HEK293 (cell line): ENCODE measurements around the gene DEDD.

Source experiments
- CTCF ChIA-PET: fragments of 350-600 bp; formaldehyde crosslinking; extraction: SDS; loops from one replicate; lab custom pipeline; 2021; ENCODE audit warnings: antibody characterized with exemption; lab: Yijun Ruan, JAX
- POLR2A ChIA-PET: fragments of 300-600 bp; formaldehyde crosslinking; extraction: SDS; loops from one replicate; lab custom pipeline; 2020; ENCODE audit warnings: antibody characterized with exemption, inconsistent platforms; lab: Yijun Ruan, JAX
- H3K27ac ChIP-seq: fragments of 200-500 bp; sonication (Bioruptor generic); 2 replicates; pipeline ENCODE4 v1.5.1; 2014; ENCODE audit warnings: low read depth, low read length, control low read depth, inconsistent platforms; ENCODE audit errors: extremely low read depth
- H3K36me3 ChIP-seq, 2 experiments: fragments of 200-500 bp in 1 of 2; sonication (Bioruptor generic) in 1 of 2; 1 replicate in 1 of 2; 2 replicates in 1 of 2; pipeline ENCODE4 v1.5.1; 2014 to 2017; ENCODE audit warnings: inconsistent platforms in 2 of 2, low read length in 2 of 2; ENCODE audit not compliant: control insufficient read depth in 2 of 2, insufficient read depth in 1 of 2
- H3K4me1 ChIP-seq: fragments of 200-500 bp; sonication (Bioruptor generic); 2 replicates; pipeline ENCODE4 v1.5.1; 2014; ENCODE audit warnings: mild to moderate bottlenecking, low read length, inconsistent platforms; ENCODE audit not compliant: control insufficient read depth, insufficient read depth
- H3K4me3 ChIP-seq: 2 replicates; pipeline ENCODE4 v1.5.1; 2011; ENCODE audit warnings: low read depth, mild to moderate bottlenecking, control low read depth, low read length, moderate library complexity
- H3K9me3 ChIP-seq: fragments of 200-500 bp; sonication (Bioruptor generic); 2 replicates; pipeline ENCODE4 v1.5.1; 2014; ENCODE audit warnings: low read depth, low read length, inconsistent platforms; ENCODE audit not compliant: control insufficient read depth, insufficient read depth
- EGR2 ChIP-seq: fragments of 450-650 bp; formaldehyde crosslinking; IDR thresholded peaks from 2 replicates; pipeline ENCODE4 v1.5.1; 2016; ENCODE audit warnings: low read depth, missing biosample characterization, missing genetic modification characterization
- KLF1 ChIP-seq: fragments of 450-650 bp; formaldehyde crosslinking; IDR thresholded peaks from 2 replicates; pipeline ENCODE4 v1.5.1; 2016; ENCODE audit warnings: missing biosample characterization, missing genetic modification characterization
- OSR2 ChIP-seq: fragments of 450-650 bp; formaldehyde crosslinking; IDR thresholded peaks from 2 replicates; pipeline ENCODE4 v1.5.1; 2016; ENCODE audit warnings: missing biosample characterization, missing genetic modification characterization
- PRDM1 ChIP-seq: fragments of 450-650 bp; formaldehyde crosslinking; IDR thresholded peaks from 2 replicates; pipeline ENCODE4; 2016; ENCODE audit warnings: missing biosample characterization, missing genetic modification characterization
- SETDB1 ChIP-seq: IDR thresholded peaks from one replicate; pipeline ENCODE4 v1.6.1; 2017; ENCODE audit warnings: mild to moderate bottlenecking, low read length, moderate library complexity, mixed read lengths; ENCODE audit not compliant: insufficient read length
- ZBTB21 ChIP-seq: fragments of 450-650 bp; formaldehyde crosslinking; IDR thresholded peaks from 2 replicates; pipeline ENCODE4 v1.5.1; 2017; ENCODE audit warnings: missing biosample characterization, missing genetic modification characterization
- ZFP41 ChIP-seq: fragments of 450-650 bp; formaldehyde crosslinking; IDR thresholded peaks from 2 replicates; pipeline ENCODE4 v1.5.1; 2016; ENCODE audit warnings: missing biosample characterization, missing genetic modification characterization, borderline replicate concordance
- ZNF211 ChIP-seq: fragments of 450-650 bp; formaldehyde crosslinking; IDR thresholded peaks from 2 replicates; pipeline ENCODE4 v1.5.1; 2016; ENCODE audit warnings: low read depth, missing biosample characterization, missing genetic modification characterization
- ZNF274 ChIP-seq, 2 experiments: fragments of 200-500 bp in 1 of 2; fragments of 450-650 bp in 1 of 2; sonication (Bioruptor generic) in 1 of 2; formaldehyde crosslinking in 1 of 2; IDR thresholded peaks; 2 replicates each; pipeline versions ENCODE4 v1.5.1 to v1.6.1; 2014 to 2016; ENCODE audit warnings: borderline replicate concordance in 1 of 2, inconsistent platforms in 1 of 2, low read length in 1 of 2, missing biosample characterization in 1 of 2, missing genetic modification characterization in 1 of 2
- ZNF521 ChIP-seq: fragments of 450-650 bp; formaldehyde crosslinking; IDR thresholded peaks from 2 replicates; pipeline ENCODE4 v1.5.1; 2017; ENCODE audit warnings: missing biosample characterization, mild to moderate bottlenecking, missing genetic modification characterization
- ZNF558 ChIP-seq: fragments of 450-650 bp; formaldehyde crosslinking; IDR thresholded peaks from 2 replicates; pipeline ENCODE4 v1.5.1; 2016; ENCODE audit warnings: missing biosample characterization, missing genetic modification characterization
- ZNF610 ChIP-seq: fragments of 450-650 bp; formaldehyde crosslinking; IDR thresholded peaks from 2 replicates; pipeline ENCODE4 v1.5.1; 2016; ENCODE audit warnings: missing biosample characterization, missing genetic modification characterization, borderline replicate concordance
- ZNF629 ChIP-seq: fragments of 450-650 bp; formaldehyde crosslinking; IDR thresholded peaks from 2 replicates; pipeline ENCODE4 v1.5.1; 2017; ENCODE audit warnings: missing biosample characterization, missing genetic modification characterization
- ZNF785 ChIP-seq: fragments of 450-650 bp; formaldehyde crosslinking; IDR thresholded peaks from 2 replicates; pipeline ENCODE4 v1.5.1; 2016; ENCODE audit warnings: missing biosample characterization, missing genetic modification characterization
- TF ChIP-seq, protein P1 (sequence below): fragments of 450-650 bp; formaldehyde crosslinking; IDR thresholded peaks from 2 replicates; pipeline ENCODE4 v1.5.0; 2017; ENCODE audit warnings: missing biosample characterization, missing genetic modification characterization, borderline replicate concordance

The DEDD gene

DNA sequence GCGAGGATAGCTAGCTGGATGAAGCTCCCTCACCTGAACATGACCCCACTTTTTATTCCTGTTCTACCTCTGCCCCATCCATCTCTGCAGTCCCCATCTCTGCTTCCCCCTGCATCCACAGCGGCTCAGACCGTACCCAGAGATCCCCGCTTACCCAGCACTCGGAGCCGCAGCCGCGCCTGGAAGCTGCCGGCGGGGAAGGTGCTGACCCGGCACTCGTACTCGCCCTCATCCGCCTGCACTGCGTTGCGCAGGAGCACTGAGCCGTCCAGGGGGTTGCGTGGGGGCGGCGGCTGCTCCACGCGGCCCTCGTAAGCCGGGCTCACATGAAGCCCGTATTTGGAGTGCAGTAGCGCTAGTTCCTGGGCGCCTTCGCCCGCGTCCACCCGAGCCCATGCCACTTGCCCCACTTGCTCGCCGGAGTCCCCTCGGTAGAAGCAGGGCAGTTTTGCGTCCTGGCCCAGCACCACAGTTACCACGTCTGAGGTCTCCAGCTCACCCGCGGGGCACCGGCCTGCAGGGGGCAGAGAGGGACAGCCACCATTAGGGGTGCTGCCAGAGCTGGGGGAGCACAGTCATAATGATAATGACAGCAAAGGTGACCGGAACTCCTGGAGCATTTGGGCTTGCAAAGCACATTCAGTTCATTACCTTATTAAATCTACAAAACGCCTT, 52.9 kb downstream of the DEDD start:
- Histone ChIP-seq H3K4me1 (no peaks in the 10 kb centered on the region; the same call in 1 of the 2 replicates), H3K36me3 (no peaks in the 10 kb centered on the region), H3K9me3 (no peaks in the 10 kb centered on the region), H3K4me3 (no peak overlapping the region), H3K27ac (no peak overlapping the region)
- CTCF ChIA-PET: interaction anchor here (0.7 kb wide), 1 partner anchor 18 kb away, joined by 10 read pairs; no protein-coding TSS in a partner anchor
- POLR2A ChIA-PET: no interaction called here
- no peak for TF ChIP-seq ZNF558 (tag by site-specific recombination)
- TF ChIP-seq ZFP41 (tag by site-specific recombination): no peak
- TF ChIP-seq ZNF274 (IDR thresholded peaks at IDR 0.05; ENCODE audit: low read length): no peak
- TF ChIP-seq ZNF274 (tag by site-specific recombination; IDR thresholded peaks at IDR 0.05; ENCODE audit: borderline replicate concordance): no peak
- TF ChIP-seq ZBTB21 (tag by site-specific recombination): no peak
- TF ChIP-seq OSR2 (tag by site-specific recombination): no peak
- TF ChIP-seq SETDB1: no peak

DNA sequence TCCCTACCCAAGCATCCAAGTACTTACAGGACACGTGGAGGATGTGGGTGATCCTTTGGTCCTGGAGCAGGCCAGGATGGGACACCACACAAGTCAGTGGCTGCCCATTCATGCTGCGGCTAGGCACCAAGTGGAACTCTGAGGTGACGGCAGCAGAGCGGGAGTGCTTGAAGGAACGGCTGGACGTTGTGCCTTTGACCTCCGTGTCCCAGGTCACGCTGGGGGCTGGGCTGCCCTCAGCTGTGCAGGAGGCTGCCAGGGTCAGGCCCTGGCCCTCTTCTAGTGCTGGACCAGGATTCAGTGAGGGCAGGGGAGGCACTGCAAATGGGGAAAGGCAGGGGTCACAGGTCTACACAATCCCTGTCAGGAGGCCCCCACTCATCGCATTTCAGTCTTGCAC, 55.0 kb downstream of the DEDD start:
- no peaks in the 10 kb centered on the region for H3K4me1 ChIP-seq
- no peaks in the 10 kb centered on the region for H3K9me3 ChIP-seq
- H3K27ac ChIP-seq: no peak overlapping the region
- H3K36me3 ChIP-seq: peaks cover 0 to 4% of the 10 kb centered on the region in 2 experiments; a peak in 1 of 3 replicates
- TF ChIP-seq ZNF521 (tag by site-specific recombination): no peak
- TF ChIP-seq ZNF785 (tag by site-specific recombination): no peak
- TF ChIP-seq, protein P1, sequence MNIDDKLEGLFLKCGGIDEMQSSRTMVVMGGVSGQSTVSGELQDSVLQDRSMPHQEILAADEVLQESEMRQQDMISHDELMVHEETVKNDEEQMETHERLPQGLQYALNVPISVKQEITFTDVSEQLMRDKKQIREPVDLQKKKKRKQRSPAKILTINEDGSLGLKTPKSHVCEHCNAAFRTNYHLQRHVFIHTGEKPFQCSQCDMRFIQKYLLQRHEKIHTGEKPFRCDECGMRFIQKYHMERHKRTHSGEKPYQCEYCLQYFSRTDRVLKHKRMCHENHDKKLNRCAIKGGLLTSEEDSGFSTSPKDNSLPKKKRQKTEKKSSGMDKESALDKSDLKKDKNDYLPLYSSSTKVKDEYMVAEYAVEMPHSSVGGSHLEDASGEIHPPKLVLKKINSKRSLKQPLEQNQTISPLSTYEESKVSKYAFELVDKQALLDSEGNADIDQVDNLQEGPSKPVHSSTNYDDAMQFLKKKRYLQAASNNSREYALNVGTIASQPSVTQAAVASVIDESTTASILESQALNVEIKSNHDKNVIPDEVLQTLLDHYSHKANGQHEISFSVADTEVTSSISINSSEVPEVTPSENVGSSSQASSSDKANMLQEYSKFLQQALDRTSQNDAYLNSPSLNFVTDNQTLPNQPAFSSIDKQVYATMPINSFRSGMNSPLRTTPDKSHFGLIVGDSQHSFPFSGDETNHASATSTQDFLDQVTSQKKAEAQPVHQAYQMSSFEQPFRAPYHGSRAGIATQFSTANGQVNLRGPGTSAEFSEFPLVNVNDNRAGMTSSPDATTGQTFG (tag by site-specific recombination): no peak
- no peak for TF ChIP-seq PRDM1 (tag by site-specific recombination)
- TF ChIP-seq ZNF211: no peak
- TF ChIP-seq, all 188 proteins: peak for 0
- H3K4me3 ChIP-seq: no peak overlapping the region
- CTCF ChIA-PET: no interaction called here
- POLR2A ChIA-PET: no interaction called here

DNA sequence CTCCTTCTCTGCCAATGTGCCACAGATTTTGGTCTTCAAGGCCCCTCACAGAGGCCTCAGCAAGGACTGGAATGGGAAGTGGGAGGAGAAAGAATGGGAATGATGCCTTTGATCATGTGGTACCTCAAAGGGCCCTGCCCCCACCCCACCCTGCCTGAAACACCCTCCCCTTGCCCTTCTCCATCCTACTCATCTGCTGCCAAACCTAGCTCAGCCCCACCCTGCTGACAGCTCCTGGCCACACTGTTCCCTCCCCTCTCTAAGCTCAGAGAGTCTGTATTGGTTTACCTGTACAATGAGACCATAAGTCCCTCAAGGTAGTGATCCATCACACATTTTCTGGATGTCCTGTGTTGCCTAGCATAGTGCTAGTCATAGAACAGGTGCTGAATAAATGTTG, 56.1 kb downstream of the DEDD start:
- no peaks in the 10 kb centered on the region for H3K9me3 ChIP-seq
- TF ChIP-seq KLF1 (tag by site-specific recombination) (peak; percentile 82), EGR2 (peak; percentile 23; the same call in 1 of the 2 replicates), ZNF629 (tag by site-specific recombination) (no peak), ZNF610 (tag by site-specific recombination) (no peak)
- no peak overlapping the region for H3K4me3 ChIP-seq
- H3K36me3 ChIP-seq: peaks cover 0 to 8% of the 10 kb centered on the region in 2 experiments; a peak in 1 of 3 replicates
- CTCF ChIA-PET: interaction anchor here (1.0 to 1.5 kb wide), 2 partner anchors 21 to 62 kb away, joined by 3 to 4 read pairs; no protein-coding TSS in a partner anchor
- no peaks in the 10 kb centered on the region for H3K4me1 ChIP-seq
- no peak overlapping the region for H3K27ac ChIP-seq
- POLR2A ChIA-PET: interaction anchor here (0.6 to 0.7 kb wide), 3 partner anchors 22 to 246 kb away, joined by 4 to 5 read pairs (median 5); partner anchors contain the start of gene KLHDC9
